Camera-type eye (tissue), 1 donor: Measurements from ENCODE around the gene PRDM9. TPM values are rescaled to one million over a fixed set of nuclear protein-coding genes. Genes with fewer than 3 reads are reported as not detected.

Experiments
- total RNA-seq: library from RNA; depleted of rRNA; stranded (reverse); fragments of >200 nt; gene quantifications from one replicate; pipeline ENCODE4 v1.2.3, GENCODE V29; 2014

The PRDM9 gene
- total RNA-seq: not detected

GRCh38 chr5:23507278-23507685 is at the start of gene PRDM9:
PRDM9 (plus strand) TSS chr5:23507609; CDS start chr5:23509034, 1,425 bp downstream.

